ES-I3 (cell line): ENCODE results near the gene COL15A1.

ENCODE experiments used
- H3K36me3 ChIP-seq: 2 replicates; pipeline ENCODE4 v1.6.1; 2013; ENCODE audit warnings: mild to moderate bottlenecking, low read length, control low read depth, moderate library complexity; ENCODE audit not compliant: insufficient read depth
- H3K4me1 ChIP-seq: 2 replicates; pipeline ENCODE4 v1.6.1; 2013; ENCODE audit warnings: mild to moderate bottlenecking, control low read depth, low read length; ENCODE audit not compliant: insufficient read depth
- H3K9ac ChIP-seq: 2 replicates; pipeline ENCODE4 v1.6.1; 2013; ENCODE audit warnings: low read depth, mild to moderate bottlenecking, low read length, moderate library complexity
- H3K9me3 ChIP-seq: 2 replicates; pipeline ENCODE4 v1.6.1; 2013; ENCODE audit warnings: mild to moderate bottlenecking, low read length, moderate library complexity; ENCODE audit not compliant: control insufficient read depth, insufficient read depth

Gene COL15A1

GRCh38 chr9:98964201-98964600 lies 20.5 kb downstream of the COL15A1 start:
- H3K9me3 ChIP-seq: no peaks in the 10 kb centered on the region
- no peaks in the 10 kb centered on the region for H3K36me3 ChIP-seq
- peaks cover 15% of the 10 kb centered on the region for H3K4me1 ChIP-seq
- H3K9ac ChIP-seq: no peak overlapping the region

GRCh38 chr9:98964911-98965336 lies 21.2 kb downstream of the COL15A1 start:
- H3K36me3 ChIP-seq: no peaks in the 10 kb centered on the region
- H3K9ac ChIP-seq: no peak overlapping the region
- no peaks in the 10 kb centered on the region for H3K9me3 ChIP-seq
- peaks cover 20% of the 10 kb centered on the region for H3K4me1 ChIP-seq

DNA sequence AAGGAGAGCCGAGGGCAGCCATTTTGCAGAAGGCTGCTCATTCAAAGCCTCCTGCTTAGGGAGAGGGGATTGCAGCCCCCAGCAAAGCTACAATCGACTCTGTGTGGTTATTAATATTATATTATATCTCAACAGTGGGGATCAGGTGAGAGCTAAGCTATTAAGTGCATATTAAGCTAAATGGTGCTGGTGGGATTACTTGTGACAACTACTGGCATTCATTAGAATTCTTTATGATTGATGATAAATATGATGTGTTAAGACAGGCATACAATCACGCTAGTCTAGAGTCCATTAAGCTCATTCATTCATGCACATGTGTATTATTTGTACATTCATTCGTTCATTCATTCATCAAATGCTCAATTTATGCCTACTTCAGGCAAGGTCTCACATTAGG lies 23.0 kb downstream of the COL15A1 start:
- no peaks in the 10 kb centered on the region; the same call in 1 of the 2 replicates for H3K36me3 ChIP-seq
- H3K9ac ChIP-seq: no peak overlapping the region
- H3K9me3 ChIP-seq: no peaks in the 10 kb centered on the region
- peaks cover 35% of the 10 kb centered on the region for H3K4me1 ChIP-seq

DNA sequence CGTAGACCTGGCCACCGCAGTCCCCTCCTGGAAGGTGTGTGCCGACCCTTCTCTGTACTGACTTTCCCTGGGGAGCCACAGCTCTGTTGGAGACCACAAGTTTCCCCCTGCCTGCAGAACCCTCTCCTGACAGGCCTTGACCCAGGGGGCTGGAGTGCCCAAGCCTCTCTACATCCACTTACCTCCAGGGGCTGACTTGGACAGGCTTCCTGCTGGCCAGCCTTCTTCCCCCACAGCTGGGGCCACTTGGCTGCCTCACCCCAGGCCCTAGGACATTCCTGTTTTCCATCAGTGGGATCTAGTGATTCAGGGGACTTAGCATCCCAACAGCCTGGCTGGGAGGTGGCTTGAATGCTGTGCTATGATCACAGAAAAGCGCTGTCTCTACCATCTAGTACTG lies 23.6 kb downstream of the COL15A1 start:
- H3K36me3 ChIP-seq: no peaks in the 10 kb centered on the region; the same call in 1 of the 2 replicates
- H3K4me1 ChIP-seq: peaks cover 35% of the 10 kb centered on the region
- no peak overlapping the region for H3K9ac ChIP-seq
- no peaks in the 10 kb centered on the region for H3K9me3 ChIP-seq

- H3K9ac ChIP-seq: no peak overlapping the region
- H3K9me3 ChIP-seq: no peaks in the 10 kb centered on the region
- no peaks in the 10 kb centered on the region; the same call in 1 of the 2 replicates for H3K36me3 ChIP-seq
- H3K4me1 ChIP-seq: peaks cover 34% of the 10 kb centered on the region
These were observed 24.0 kb downstream of the COL15A1 start for GRCh38 chr9:98967680-98968079.

- H3K9ac ChIP-seq: no peak overlapping the region
- no peaks in the 10 kb centered on the region; the same call in 1 of the 2 replicates for H3K36me3 ChIP-seq
- no peaks in the 10 kb centered on the region for H3K9me3 ChIP-seq
- H3K4me1 ChIP-seq: peaks cover 27% of the 10 kb centered on the region
These were observed 25.1 kb downstream of the COL15A1 start for GRCh38 chr9:98968601-98969337.

DNA sequence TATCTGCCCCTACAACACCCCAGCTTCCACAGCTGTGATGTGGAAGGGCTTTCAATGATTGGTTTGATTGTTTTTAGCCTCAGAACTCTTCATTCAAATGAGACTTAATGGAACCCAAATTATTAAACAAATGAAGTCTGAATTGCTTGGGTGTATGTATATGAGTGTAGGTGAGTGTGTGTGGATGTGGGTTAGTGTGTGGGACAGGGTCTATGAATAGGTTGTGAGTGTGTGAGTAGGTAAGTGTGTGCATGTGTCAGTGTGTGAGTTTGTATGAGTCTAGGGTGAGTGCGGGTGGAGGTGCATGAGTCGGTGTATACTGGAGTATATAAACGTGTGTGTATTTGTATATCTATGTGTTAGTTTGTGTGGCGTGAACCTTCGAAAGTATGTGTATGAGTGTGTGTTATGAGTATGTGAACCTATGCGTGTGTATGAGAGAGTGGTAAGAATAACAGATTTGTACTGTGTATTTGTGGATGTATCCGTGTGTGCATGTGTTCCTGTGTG lies 26.9 kb downstream of the COL15A1 start:
- no peaks in the 10 kb centered on the region for H3K9me3 ChIP-seq
- no peaks in the 10 kb centered on the region; the same call in 1 of the 2 replicates for H3K36me3 ChIP-seq
- peaks cover 31% of the 10 kb centered on the region for H3K4me1 ChIP-seq
- no peak overlapping the region for H3K9ac ChIP-seq

- Histone ChIP-seq H3K9ac (no peak overlapping the region), H3K4me1 (peaks cover 31% of the 10 kb centered on the region), H3K9me3 (no peaks in the 10 kb centered on the region), H3K36me3 (no peaks in the 10 kb centered on the region; the same call in 1 of the 2 replicates)
These were observed 27.6 kb downstream of the COL15A1 start for GRCh38 chr9:98971168-98971914.

- H3K36me3 ChIP-seq: no peaks in the 10 kb centered on the region; the same call in 1 of the 2 replicates
- no peak overlapping the region for H3K9ac ChIP-seq
- H3K4me1 ChIP-seq: peaks cover 31% of the 10 kb centered on the region
- no peaks in the 10 kb centered on the region for H3K9me3 ChIP-seq
These were observed 28.2 kb downstream of the COL15A1 start for GRCh38 chr9:98971915-98972223.

GRCh38 chr9:98972716-98973115 lies 29.0 kb downstream of the COL15A1 start:
- no peaks in the 10 kb centered on the region; the same call in 1 of the 2 replicates for H3K36me3 ChIP-seq
- no peak overlapping the region for H3K9ac ChIP-seq
- peaks cover 33% of the 10 kb centered on the region for H3K4me1 ChIP-seq
- no peaks in the 10 kb centered on the region for H3K9me3 ChIP-seq

DNA sequence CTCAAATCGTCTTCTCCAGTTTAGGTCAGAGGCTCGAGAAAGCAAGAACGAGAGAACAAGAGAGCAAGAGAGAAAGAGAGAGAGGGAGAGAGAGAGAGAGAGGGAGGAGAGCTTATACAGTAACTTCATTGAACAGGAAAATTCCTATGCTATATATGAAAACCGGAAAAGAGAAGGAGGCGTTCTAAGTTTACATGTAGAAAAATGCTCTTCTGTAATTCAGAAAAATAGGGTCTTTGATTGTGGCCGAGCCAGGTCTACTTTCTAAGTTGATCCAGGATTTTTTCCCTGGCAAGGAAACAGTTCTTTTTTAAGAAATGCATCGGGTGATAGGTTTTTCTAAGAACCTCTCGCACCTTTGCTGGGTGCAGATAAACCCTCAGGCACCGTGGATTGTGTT lies 29.5 kb downstream of the COL15A1 start:
- Histone ChIP-seq H3K9ac (no peak overlapping the region), H3K9me3 (no peaks in the 10 kb centered on the region), H3K4me1 (peaks cover 37% of the 10 kb centered on the region), H3K36me3 (no peaks in the 10 kb centered on the region; the same call in 1 of the 2 replicates)

GRCh38 chr9:98973576-98973975 lies 29.9 kb downstream of the COL15A1 start:
- H3K9me3 ChIP-seq: no peaks in the 10 kb centered on the region
- no peaks in the 10 kb centered on the region; the same call in 1 of the 2 replicates for H3K36me3 ChIP-seq
- peaks cover 40% of the 10 kb centered on the region for H3K4me1 ChIP-seq
- no peak overlapping the region for H3K9ac ChIP-seq

DNA sequence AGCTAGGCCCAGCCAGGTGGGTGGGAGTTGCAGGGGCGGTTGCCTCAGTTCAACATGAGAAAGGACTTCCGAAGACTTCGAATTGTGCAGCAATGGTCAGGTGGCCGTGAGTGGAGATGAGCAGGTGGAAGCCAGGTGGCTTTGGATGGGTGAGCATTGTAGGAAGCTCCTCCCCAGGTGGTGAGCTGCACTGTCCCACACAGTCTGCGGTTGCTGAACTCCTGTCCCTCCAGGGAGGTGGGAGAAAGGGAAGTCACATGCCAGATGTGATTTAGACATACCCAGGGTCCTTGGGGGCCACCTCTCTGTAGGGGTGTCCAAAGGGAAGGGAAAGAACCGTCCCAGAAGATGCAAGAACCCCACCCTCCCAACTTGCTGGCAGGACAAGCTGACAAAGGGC lies 30.4 kb downstream of the COL15A1 start:
- no peak overlapping the region for H3K9ac ChIP-seq
- H3K4me1 ChIP-seq: peaks cover 43% of the 10 kb centered on the region
- H3K9me3 ChIP-seq: no peaks in the 10 kb centered on the region
- no peaks in the 10 kb centered on the region; the same call in 1 of the 2 replicates for H3K36me3 ChIP-seq

- peaks cover 42% of the 10 kb centered on the region for H3K4me1 ChIP-seq
- H3K36me3 ChIP-seq: no peaks in the 10 kb centered on the region; the same call in 1 of the 2 replicates
- no peaks in the 10 kb centered on the region for H3K9me3 ChIP-seq
- H3K9ac ChIP-seq: no peak overlapping the region
These were observed 30.8 kb downstream of the COL15A1 start for GRCh38 chr9:98974554-98974953.
